Fibroblast of peridontal ligament (primary cell): ENCODE measurements around the gene ATG16L1.

Source experiments
- DNase-seq: peaks from one replicate; pipeline ENCODE4 v3.0.0-alpha.2; 2010; ENCODE audit errors: extremely low read depth

The ATG16L1 gene

DNA sequence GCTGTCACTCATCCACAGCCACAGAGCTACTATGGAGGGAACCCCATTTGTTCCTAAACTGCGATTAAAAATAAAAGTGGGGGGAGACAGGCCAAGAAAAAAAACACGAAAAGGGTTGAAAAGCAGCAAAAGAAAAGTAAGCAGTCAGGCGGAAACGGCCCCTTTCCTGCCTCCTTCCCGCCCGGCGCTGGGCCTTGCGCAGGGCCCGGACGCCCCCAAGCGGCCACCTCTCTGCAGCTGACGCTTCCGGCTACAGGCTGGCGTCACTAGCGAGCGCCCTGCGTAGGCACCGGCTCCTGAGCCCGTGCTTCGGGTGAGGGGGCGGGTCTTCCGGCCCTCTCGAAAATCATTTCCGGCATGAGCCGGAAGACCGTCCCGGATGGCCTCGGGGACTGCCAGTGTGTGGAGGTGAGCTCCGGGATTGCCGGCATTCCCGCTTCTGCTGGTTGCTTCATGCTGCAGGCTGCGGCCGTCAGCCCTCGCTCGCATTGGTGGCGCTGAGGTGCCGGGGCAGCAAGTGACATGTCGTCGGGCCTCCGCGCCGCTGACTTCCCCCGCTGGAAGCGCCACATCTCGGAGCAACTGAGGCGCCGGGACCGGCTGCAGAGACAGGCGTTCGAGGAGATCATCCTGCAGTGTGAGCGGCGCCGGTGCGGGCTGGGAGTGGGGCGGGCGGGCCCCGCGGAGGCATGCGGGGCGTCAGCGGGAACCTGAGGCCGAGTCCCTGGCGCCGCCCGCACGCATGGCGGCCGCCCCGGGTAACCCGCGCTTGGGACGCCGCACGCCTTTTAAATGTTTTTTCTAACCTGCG lies at the start of gene ATG16L1:
Gene ATG16L1 (plus strand): TSS at position 368 of the 811 bp plus-strand sequence. CDS start 155 bp downstream, at position 523.
- peak; percentile 93 for DNase-seq

DNA sequence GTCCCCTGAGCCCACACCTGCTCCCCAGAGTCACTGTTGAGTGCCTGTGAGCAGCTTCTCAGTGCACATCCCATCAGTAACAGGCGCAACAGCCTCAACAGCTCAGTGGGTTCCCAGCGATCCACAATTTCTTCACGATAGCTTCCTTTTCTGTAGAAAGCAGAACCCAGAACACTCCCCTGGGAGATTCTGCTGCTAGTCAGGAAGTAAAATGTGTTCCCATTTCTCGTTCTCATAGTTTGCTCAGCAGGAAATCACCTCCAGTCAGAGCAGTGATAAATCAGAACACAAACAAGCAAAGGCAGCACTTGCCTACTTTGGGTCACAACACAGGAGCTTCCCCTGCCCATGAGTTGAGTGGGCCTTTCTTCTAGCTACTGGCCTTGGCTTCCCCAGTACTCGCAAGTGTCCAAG lies 48.9 kb upstream of the ATG16L1 start:
- DNase-seq, result no peak

DNA sequence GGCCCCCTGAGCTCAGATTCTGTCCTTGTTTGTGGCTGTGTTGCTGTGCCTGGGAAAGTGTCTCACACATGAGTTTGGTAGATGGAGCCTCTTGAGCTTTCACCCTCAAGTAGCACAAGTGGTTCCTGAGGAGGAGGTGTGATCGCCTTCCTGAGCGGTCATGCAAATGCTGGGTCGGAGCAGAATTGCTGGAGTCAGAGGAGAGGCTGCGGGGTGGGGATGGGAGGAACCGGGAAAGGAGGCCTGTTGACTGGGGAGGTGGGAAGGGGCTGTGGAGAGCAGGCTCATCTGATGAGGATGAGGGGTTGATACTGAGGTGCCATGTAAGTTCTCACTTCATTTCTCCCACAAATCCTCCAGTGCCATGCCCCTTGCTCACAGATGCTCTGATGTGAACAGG lies 48.4 kb upstream of the ATG16L1 start:
- DNase-seq, result no peak

- no peak for DNase-seq
Observed at GRCh38 chr2:233204286-233204936, 47.1 kb upstream of the ATG16L1 start.

DNA sequence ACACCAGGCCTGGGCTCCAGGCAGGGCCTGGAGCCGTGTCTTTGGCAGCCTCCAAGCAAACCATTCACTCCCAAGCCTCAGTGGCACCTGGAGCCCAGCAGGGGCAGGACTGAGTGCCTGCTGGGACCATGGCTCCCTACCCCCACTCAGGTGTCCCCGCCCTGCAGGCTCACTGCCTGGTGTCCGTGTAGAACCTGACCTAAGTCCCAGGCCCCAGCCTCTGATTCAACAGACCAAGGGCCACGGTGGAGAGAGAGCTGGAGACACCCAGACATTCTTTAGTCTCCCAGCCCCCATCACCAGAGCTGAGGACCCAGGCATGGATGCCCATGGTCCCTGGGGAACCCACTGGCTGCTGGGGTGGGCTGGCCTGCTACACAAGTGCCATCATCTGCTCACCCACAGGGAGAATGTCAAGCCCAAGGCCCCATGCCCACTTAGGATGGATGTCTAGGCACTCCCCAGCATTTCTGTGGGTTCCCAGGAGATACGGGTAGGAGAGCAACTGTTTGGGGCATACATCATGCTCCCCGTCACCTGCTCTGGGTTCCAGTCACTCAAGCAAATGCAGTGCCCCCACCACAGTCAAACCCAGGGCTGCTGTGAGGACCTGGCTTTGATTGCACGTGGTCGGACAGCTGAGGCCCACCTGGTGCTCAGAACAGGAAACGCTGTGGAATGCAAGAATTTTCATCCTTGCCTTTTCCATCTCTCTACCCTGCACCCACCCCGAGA lies 42.9 kb upstream of the ATG16L1 start:
- no peak for DNase-seq

DNA sequence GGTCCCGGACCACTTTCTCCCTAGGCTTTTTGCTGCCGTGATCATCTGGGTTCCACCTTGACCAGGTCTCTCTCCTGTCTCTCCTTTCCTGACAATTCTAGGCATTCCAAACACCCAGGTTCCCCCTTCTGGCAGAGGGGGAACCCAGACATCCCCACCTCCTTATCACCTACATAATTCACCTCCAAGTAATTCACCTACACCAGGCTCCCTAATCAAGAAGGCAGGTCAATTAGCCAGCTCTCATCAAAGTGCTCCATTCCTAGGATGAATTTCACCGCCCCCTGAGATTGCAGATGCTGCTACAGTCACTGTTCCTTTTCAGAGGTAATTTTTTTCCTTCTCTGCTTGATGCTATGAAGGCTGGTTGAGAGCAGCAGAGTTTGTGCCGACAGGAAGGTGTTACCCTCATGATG lies 42.3 kb upstream of the ATG16L1 start:
- no peak for DNase-seq

- peak; percentile 38 for DNase-seq
Observed at GRCh38 chr2:233209533-233210171, 41.8 kb upstream of the ATG16L1 start.

- DNase-seq, result no peak
Observed at GRCh38 chr2:233210281-233210680, 41.2 kb upstream of the ATG16L1 start.

DNA sequence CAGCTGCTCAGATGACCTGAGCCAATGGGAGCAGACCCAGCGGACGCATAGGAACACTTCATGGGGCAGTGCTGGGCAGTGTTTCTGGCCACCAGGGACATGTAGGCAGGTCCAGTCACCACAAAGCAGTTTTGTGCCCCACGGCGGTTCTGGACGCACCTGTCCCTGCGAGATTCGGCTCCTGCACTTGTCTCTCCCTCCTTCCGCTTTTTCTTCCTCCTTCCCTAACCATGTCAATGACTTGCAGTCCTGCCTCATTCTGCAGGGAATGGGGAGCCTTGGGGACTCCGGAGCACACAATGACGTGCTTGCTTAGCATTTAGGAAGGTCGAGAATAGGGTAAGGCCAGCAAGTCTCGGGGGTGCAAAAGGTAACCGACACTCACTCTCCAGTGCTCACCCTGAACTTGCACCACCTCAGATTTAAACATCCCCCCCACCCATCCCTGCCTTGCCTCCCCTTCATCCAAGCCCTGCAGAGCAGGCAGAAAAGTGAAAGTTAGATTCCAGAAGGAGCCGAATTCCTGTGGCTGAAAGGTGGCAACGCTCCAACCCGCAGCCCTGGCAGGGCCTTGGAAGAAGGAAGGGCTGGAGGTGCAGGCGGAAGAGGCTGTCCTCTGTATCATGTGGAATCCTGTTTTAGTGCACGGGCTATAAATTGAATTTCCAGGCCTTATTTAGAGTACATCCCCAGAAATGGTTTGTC lies 40.5 kb upstream of the ATG16L1 start:
- peak; percentile 94 for DNase-seq

- no peak for DNase-seq
Observed at GRCh38 chr2:233211548-233211895, 40.0 kb upstream of the ATG16L1 start.

DNA sequence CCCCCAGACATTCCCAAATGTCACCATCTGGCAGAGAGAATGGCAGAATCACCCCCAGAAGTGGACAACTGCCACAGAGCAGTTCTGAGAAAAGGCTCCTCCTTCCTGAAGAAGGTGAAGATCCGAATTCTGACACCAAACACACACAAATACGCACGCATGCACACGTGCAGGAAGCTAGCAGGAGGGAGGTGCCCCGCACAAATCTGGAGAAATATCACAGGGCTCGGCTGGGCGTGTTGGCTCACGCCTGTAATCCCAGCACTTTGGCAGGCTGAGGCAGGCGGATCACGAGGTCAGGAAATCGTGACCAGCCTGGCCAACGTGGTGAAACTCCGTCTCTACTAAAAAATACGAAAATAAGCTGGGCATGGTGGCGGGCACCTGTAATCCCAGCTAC lies 38.5 kb upstream of the ATG16L1 start:
- no peak for DNase-seq

- no peak for DNase-seq
Observed at GRCh38 chr2:233213975-233214374, 37.5 kb upstream of the ATG16L1 start.

DNA sequence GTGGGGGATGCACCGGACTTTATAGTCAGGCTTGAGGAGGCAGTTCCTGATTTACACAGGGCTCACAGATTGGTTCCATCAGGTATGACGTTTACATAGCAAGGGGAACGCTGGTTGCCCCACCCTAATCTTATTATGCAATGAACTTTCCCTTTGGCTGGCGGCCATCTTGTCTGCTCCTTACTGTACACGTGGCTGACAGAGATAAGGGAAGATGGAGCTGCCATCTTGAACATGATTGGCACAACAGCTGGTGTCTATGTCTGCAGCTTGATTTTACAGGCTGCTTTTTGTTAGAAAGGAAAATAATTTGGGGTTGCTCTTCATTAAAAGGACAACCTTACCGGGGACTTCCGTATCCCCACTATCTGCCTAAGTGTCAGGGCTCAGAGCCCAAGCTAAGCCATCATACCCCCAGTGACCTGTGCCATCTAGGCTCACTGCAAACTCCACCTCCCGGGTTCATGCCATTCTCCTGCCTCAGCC lies 33.5 kb upstream of the ATG16L1 start:
- DNase-seq, result no peak

DNA sequence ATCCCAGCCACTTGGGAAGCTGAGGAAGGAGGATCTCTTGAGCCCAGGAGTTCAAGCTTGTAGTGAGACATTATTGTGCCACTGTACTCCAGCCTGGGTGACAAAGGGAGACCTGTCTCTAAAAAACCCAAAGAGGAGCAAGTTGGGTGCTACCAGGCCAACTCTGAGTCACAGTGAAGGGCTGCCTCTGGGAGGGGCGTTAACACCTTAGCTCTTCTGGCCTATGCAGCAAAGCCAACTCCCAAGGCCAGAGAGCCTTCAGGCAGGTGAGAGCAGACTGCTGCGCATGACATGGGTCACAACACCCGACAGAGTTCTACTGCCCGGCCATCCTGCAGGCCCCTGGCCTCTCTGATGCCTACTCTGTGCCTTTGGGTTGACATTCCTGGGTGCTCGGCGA lies 32.6 kb upstream of the ATG16L1 start:
- no peak for DNase-seq

DNA sequence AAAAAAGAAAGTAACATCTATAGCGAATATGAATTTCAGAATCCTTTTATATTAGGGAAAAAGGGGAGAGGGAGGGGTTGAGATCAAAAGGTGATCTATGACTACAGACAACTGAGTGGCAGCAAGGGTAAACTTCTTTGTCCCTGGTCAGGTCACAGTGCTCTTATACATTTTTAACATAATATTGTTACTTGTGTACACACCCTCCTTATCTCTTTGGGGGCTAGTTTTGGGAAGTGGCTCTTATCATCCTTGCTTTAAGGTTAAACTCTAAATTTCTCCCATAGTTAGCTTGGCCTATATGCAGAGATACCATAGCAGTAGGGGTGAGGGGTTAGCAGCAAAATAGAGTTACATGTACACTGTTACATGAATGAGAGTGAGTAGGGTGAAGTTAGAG lies 31.6 kb upstream of the ATG16L1 start:
- no peak for DNase-seq

- DNase-seq, result no peak
Observed at GRCh38 chr2:233221378-233222063, 30.0 kb upstream of the ATG16L1 start.

DNA sequence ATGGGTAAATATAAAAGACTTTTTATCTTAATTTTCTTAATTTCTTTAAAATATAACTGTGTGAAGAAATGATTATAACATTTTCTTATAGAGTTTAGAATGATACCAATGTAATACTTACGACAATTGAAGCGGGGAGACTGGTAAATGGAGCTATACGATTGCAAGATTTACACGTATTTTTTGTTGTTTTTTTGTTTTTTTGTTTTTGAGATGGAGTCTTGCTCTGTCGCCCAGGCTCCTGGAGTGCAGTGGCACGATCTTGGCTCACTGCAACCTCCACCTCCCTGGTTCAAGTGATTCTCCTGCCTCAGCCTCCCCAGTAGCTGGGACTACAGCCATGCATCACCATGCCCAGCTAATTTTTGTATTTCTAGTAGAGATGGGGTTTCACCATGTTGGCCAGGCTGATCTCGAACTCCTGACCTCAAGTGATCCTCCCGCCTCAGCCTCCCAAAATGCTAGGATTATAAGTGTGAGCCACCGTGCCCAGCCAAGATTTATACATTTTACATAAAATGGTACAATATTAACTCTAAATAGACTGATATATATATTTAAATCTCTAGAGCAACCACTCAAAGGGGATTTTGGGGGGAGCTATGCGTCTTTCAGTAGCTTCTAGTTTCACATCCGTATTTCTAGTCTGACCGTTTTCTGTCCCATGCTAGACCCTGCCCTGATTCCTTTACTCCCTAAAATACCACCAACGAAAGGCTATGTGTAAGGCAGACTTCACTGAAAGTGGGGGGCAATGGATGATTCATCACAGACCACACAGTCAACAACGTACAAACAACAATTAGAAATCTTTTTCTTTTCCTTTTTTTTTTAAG lies 28.2 kb upstream of the ATG16L1 start:
- DNase-seq, result no peak

GRCh38 chr2:233225230-233226068 lies 26.0 kb upstream of the ATG16L1 start:
- DNase-seq, result no peak

- no peak for DNase-seq
Observed at GRCh38 chr2:233226511-233227031, 24.9 kb upstream of the ATG16L1 start.
